Measurements from ENCODE around the gene FBLN2. TPM values are rescaled to one million over a fixed set of nuclear protein-coding genes. Genes with fewer than 3 reads are reported as not detected.
A peak's percentile ranks its signal among the peaks of the same experiment; 100 is the strongest.

FBLN2 gene
- total and polyA plus RNA-seq, 2 donors: 12.2 to 15.3 TPM

- DNase-seq (ENCODE audit: low read depth in 6 of 9, low spot score in 9 of 9): no peak
- no peak overlapping the region for H3K27ac ChIP-seq (ENCODE audit: low read depth in 1 of 2, low read length in 1 of 2)
- 97% methylated on average over 11 of the region's 11 CpGs for WGBS
Observed at GRCh38 chr3:13571264-13571663, 22.3 kb downstream of the FBLN2 start.

GRCh38 chr3:13571831-13572750, 23.2 kb downstream of the FBLN2 start:
- peaks cover 0 to 11% of the 10 kb centered on the region in 2 donors for H3K36me3 ChIP-seq (ENCODE audit: control insufficient read depth in 2 of 2, insufficient read depth in 2 of 2, low read length in 1 of 2)
- peaks cover 0 to 5% of the 10 kb centered on the region in 2 donors for H3K9me3 ChIP-seq (ENCODE audit: control insufficient read depth in 2 of 2, insufficient read depth in 1 of 2, low read length in 1 of 2)
- no peak for DNase-seq (ENCODE audit: low read depth in 6 of 9, low spot score in 9 of 9)
- no peak overlapping the region for H3K27ac ChIP-seq (ENCODE audit: low read depth in 1 of 2, low read length in 1 of 2)
- no peak overlapping the region for H3K4me3 ChIP-seq (ENCODE audit: low read length in 2 of 2)
- H3K4me1 ChIP-seq (ENCODE audit: control insufficient read depth in 2 of 2, insufficient read depth in 2 of 2, low read length in 2 of 2): peaks cover 11 to 32% of the 10 kb centered on the region in 2 donors
- H3K27me3 ChIP-seq (ENCODE audit: control insufficient read depth in 2 of 2, insufficient read depth in 1 of 2, low read length in 1 of 2): no peaks in the 10 kb centered on the region
- 97% methylated on average over 18 of the region's 18 CpGs for WGBS

More at GRCh38 chr3:13571264-13571663, 22.3 kb downstream of the FBLN2 start:
- H3K36me3 ChIP-seq (ENCODE audit: control insufficient read depth in 2 of 2, insufficient read depth in 2 of 2, low read length in 1 of 2): peaks cover 0 to 11% of the 10 kb centered on the region in 2 donors
- H3K4me3 ChIP-seq (ENCODE audit: low read length in 2 of 2): no peak overlapping the region
- H3K4me1 ChIP-seq (ENCODE audit: control insufficient read depth in 2 of 2, insufficient read depth in 2 of 2, low read length in 2 of 2): peaks cover 11 to 26% of the 10 kb centered on the region in 2 donors
- H3K27me3 ChIP-seq (ENCODE audit: control insufficient read depth in 2 of 2, insufficient read depth in 1 of 2, low read length in 1 of 2): no peaks in the 10 kb centered on the region
- peaks cover 0 to 5% of the 10 kb centered on the region in 2 donors for H3K9me3 ChIP-seq (ENCODE audit: control insufficient read depth in 2 of 2, insufficient read depth in 1 of 2, low read length in 1 of 2)

- H3K4me3 ChIP-seq (ENCODE audit: low read length in 2 of 2): no peak overlapping the region
- peaks cover 0 to 11% of the 10 kb centered on the region in 2 donors for H3K36me3 ChIP-seq (ENCODE audit: control insufficient read depth in 2 of 2, insufficient read depth in 2 of 2, low read length in 1 of 2)
- H3K4me1 ChIP-seq (ENCODE audit: control insufficient read depth in 2 of 2, insufficient read depth in 2 of 2, low read length in 2 of 2): peaks cover 15 to 40% of the 10 kb centered on the region in 2 donors
- DNase-seq (ENCODE audit: low read depth in 6 of 9, low spot score in 9 of 9): no peak
- WGBS: 95% methylated on average over 11 of the region's 11 CpGs
- peaks cover 0 to 5% of the 10 kb centered on the region in 2 donors for H3K9me3 ChIP-seq (ENCODE audit: control insufficient read depth in 2 of 2, insufficient read depth in 1 of 2, low read length in 1 of 2)
- no peak overlapping the region for H3K27ac ChIP-seq (ENCODE audit: low read depth in 1 of 2, low read length in 1 of 2)
- H3K27me3 ChIP-seq (ENCODE audit: control insufficient read depth in 2 of 2, insufficient read depth in 1 of 2, low read length in 1 of 2): no peaks in the 10 kb centered on the region
Observed at GRCh38 chr3:13572926-13573623, 24.1 kb downstream of the FBLN2 start.

- DNase-seq (ENCODE audit: low read depth in 6 of 9, low spot score in 9 of 9): no peak
- H3K27me3 ChIP-seq (ENCODE audit: control insufficient read depth in 2 of 2, insufficient read depth in 1 of 2, low read length in 1 of 2): no peaks in the 10 kb centered on the region
- peaks cover 15 to 40% of the 10 kb centered on the region in 2 donors for H3K4me1 ChIP-seq (ENCODE audit: control insufficient read depth in 2 of 2, insufficient read depth in 2 of 2, low read length in 2 of 2)
- no peak overlapping the region for H3K27ac ChIP-seq (ENCODE audit: low read depth in 1 of 2, low read length in 1 of 2)
- no peak overlapping the region for H3K4me3 ChIP-seq (ENCODE audit: low read length in 2 of 2)
- H3K9me3 ChIP-seq (ENCODE audit: control insufficient read depth in 2 of 2, insufficient read depth in 1 of 2, low read length in 1 of 2): peaks cover 0 to 5% of the 10 kb centered on the region in 2 donors
- 86% methylated on average over 18 of the region's 18 CpGs for WGBS
- H3K36me3 ChIP-seq (ENCODE audit: control insufficient read depth in 2 of 2, insufficient read depth in 2 of 2, low read length in 1 of 2): peaks cover 0 to 11% of the 10 kb centered on the region in 2 donors
Observed at GRCh38 chr3:13574083-13574797, 25.3 kb downstream of the FBLN2 start.

- H3K4me1 ChIP-seq (ENCODE audit: control insufficient read depth in 2 of 2, insufficient read depth in 2 of 2, low read length in 2 of 2): peaks cover 15 to 45% of the 10 kb centered on the region in 2 donors
- H3K27ac ChIP-seq (ENCODE audit: low read depth in 1 of 2, low read length in 1 of 2): no peak overlapping the region
- no peak overlapping the region for H3K4me3 ChIP-seq (ENCODE audit: low read length in 2 of 2)
- no peaks in the 10 kb centered on the region for H3K27me3 ChIP-seq (ENCODE audit: control insufficient read depth in 2 of 2, insufficient read depth in 1 of 2, low read length in 1 of 2)
- peaks cover 0 to 11% of the 10 kb centered on the region in 2 donors for H3K36me3 ChIP-seq (ENCODE audit: control insufficient read depth in 2 of 2, insufficient read depth in 2 of 2, low read length in 1 of 2)
- DNase-seq (ENCODE audit: low read depth in 6 of 9, low spot score in 9 of 9): no peak
- peaks cover 0 to 5% of the 10 kb centered on the region in 2 donors for H3K9me3 ChIP-seq (ENCODE audit: control insufficient read depth in 2 of 2, insufficient read depth in 1 of 2, low read length in 1 of 2)
- WGBS: 90% methylated on average over 18 of the region's 18 CpGs
Observed at GRCh38 chr3:13574798-13575451, 26.0 kb downstream of the FBLN2 start.

GRCh38 chr3:13575459-13576061, 26.6 kb downstream of the FBLN2 start:
- WGBS: 51% methylated on average over 11 of the region's 11 CpGs
- Histone ChIP-seq H3K4me1 (ENCODE audit: control insufficient read depth in 2 of 2, insufficient read depth in 2 of 2, low read length in 2 of 2) (peaks cover 18 to 51% of the 10 kb centered on the region in 2 donors), H3K27ac (ENCODE audit: low read depth in 1 of 2, low read length in 1 of 2) (no peak overlapping the region), H3K27me3 (ENCODE audit: control insufficient read depth in 2 of 2, insufficient read depth in 1 of 2, low read length in 1 of 2) (no peaks in the 10 kb centered on the region), H3K4me3 (ENCODE audit: low read length in 2 of 2) (no peak overlapping the region), H3K36me3 (ENCODE audit: control insufficient read depth in 2 of 2, insufficient read depth in 2 of 2, low read length in 1 of 2) (peaks cover 0 to 11% of the 10 kb centered on the region in 2 donors), H3K9me3 (ENCODE audit: control insufficient read depth in 2 of 2, insufficient read depth in 1 of 2, low read length in 1 of 2) (peaks cover 0 to 5% of the 10 kb centered on the region in 2 donors)
- peak in 1 of 9 donors; percentile 54 for DNase-seq (ENCODE audit: low read depth in 6 of 9, low spot score in 9 of 9)

GRCh38 chr3:13577181-13578121, 28.5 kb downstream of the FBLN2 start:
- Histone ChIP-seq H3K27me3 (ENCODE audit: control insufficient read depth in 2 of 2, insufficient read depth in 1 of 2, low read length in 1 of 2) (no peaks in the 10 kb centered on the region), H3K9me3 (ENCODE audit: control insufficient read depth in 2 of 2, insufficient read depth in 1 of 2, low read length in 1 of 2) (peaks cover 0 to 9% of the 10 kb centered on the region in 2 donors), H3K4me3 (ENCODE audit: low read length in 2 of 2) (no peak overlapping the region), H3K4me1 (ENCODE audit: control insufficient read depth in 2 of 2, insufficient read depth in 2 of 2, low read length in 2 of 2) (peaks cover 34 to 70% of the 10 kb centered on the region in 2 donors), H3K36me3 (ENCODE audit: control insufficient read depth in 2 of 2, insufficient read depth in 2 of 2, low read length in 1 of 2) (peaks cover 0 to 4% of the 10 kb centered on the region in 2 donors), H3K27ac (ENCODE audit: low read depth in 1 of 2, low read length in 1 of 2) (no peak overlapping the region)
- no peak for DNase-seq (ENCODE audit: low read depth in 6 of 9, low spot score in 9 of 9)
- 95% methylated on average over 14 of the region's 14 CpGs for WGBS
